HG03457 (cell line): ENCODE results near the gene ZNF668.
"Not testable (repeated sequence)": the region's sequence is repeated elsewhere in the genome, so short reads cannot be mapped to it uniquely, and the experiment has no call there.

Source experiments
- ATAC-seq: cut with Tn5 transposase; IDR thresholded peaks from one replicate; pipeline ENCODE4 v1.9.1; 2021; ENCODE audit warnings: moderate number of reproducible peaks; ENCODE audit not compliant: unreplicated experiment

ZNF668 gene

GRCh38 chr16:31100876-31101641 is 27.0 kb upstream of the ZNF668 start:
- not testable (repeated sequence) for ATAC-seq

DNA sequence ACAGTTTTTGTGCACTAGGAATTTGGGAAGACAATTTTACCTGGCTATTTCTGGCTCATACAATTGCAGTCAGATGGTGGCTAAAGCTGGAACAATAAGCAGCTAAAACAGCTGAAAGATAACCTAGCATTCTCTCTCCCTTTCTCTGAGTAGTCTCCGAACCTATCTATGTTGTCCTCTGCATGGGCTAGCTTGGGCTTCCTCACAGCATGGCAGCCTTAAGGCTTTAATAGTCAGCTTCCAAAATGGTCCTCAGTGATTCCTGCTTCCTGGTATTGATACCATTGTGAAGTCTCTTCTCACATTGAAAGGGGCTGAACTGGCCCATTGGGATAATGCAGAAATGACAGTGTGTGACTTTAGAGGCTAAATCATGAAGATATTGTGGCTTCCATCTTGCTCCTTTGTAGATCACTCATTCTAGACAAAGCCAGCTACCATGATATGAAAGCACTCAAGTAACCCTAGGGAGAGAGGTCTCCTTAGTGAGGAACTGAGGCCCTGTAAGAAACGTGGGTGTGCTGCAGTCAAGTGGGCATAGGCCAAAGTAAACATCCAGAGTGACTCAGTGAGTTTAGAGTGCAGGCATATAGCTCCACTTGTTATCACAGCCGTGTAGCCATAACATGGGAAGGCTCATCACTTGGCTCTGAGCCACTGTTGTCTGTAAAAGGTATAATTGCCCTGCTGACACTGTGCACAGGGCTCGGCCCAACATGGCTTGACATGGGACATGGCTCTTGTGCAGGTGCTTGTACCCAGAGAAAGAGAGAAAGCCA is 26.0 kb upstream of the ZNF668 start:
- ATAC-seq = no peak

DNA sequence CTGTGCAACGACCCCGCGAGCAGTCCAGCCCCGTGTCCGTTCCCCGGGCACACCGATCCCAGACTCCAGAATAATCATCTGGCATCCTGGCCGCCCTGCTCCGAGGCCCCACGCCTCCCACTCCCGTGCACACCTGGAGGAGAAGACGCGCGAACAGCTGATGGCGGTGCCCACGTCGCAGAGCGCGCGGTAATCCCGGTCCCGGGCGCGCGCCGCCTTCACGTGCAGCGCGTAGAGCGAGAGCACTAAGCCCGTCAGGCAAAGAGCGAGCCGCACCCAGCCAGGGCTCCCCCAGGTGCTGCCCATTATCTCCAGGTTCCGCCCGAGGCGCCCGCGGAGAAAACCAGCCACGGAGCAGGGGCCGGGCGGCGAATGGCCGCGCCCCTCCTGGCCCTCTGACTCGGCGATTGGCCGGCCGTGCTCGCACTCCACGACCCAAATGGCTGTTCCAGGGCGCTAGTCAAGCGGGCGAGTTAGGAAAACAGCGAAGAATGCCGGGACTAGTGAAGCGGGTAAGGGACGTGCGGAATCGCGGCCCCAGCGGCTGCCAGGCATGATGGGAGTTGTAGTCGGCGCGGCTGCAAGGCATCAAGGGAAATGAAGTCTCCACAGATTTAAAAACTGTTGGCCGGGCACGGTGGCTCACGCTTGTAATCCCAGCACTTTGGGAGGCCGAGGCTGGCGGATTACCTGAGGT is 20.5 kb upstream of the ZNF668 start, which contains the start of gene VKORC1:
VKORC1 (minus strand) TSS at position 374 of the 697 bp plus-strand sequence; CDS start at position 306, 68 bp downstream.
- ATAC-seq = peak; percentile 73

GRCh38 chr16:31094088-31094423 is 20.0 kb upstream of the ZNF668 start:
- no peak for ATAC-seq

DNA sequence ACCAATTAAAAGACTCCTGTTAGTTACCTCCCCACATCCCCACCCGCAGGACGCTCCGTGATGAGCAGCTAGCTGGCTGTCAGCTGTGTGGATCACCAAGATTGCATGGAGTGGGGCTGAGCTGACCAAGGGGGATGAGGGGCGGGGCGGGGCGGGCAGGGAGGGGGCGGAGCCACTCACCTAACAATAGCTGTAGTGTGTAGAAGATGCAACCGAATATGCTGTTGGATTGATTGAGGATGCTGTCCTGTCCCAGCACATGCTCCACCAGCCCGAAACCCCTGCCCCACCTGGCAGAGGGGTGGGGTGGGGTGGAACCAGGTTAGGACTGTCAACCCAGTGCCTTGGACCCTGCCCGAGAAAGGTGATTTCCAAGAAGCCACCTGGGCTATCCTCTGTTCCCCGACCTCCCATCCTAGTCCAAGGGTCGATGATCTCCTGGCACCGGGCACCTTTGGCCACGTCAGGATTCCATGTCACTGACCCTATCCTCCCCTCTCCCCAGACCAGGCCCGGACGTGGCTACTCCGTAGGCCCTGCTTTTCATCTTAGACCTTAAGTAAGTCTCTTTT is 19.2 kb upstream of the ZNF668 start:
- no peak for ATAC-seq

DNA sequence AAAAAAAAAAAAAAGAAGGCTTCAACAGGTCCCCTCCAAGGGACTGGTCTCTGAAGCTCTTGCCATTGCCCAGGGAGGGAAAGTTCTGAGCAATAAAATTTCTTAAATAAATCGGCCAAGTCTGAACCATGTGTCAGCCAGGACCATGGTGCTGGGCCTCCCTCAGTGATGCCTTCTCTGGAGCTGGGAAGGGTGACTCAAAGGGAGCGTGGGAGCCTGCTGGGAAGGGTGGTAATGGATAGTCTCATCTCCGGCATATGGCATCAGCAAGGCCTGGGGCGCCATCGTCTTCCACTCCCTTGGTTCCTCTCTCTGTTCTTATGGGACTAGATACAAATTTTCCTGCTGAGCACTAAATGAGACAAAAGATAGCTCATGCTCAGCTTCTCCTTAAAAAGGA is 18.3 kb upstream of the ZNF668 start:
- no peak for ATAC-seq

GRCh38 chr16:31090540-31090939 is 16.5 kb upstream of the ZNF668 start:
- no peak for ATAC-seq

- no peak for ATAC-seq
Observed at GRCh38 chr16:31089199-31089598, 15.2 kb upstream of the ZNF668 start.

GRCh38 chr16:31088459-31089183 is 14.6 kb upstream of the ZNF668 start, which contains the start of gene PRSS53:
PRSS53 (minus strand) TSS chr16:31088943; CDS start chr16:31088809, 134 bp downstream.
- ATAC-seq = no peak

GRCh38 chr16:31087971-31088370 is 13.9 kb upstream of the ZNF668 start:
- ATAC-seq = no peak

- ATAC-seq = no peak
Observed at GRCh38 chr16:31087481-31087880, 13.4 kb upstream of the ZNF668 start.

- ATAC-seq = no peak
Observed at GRCh38 chr16:31086629-31086906, 12.5 kb upstream of the ZNF668 start.

- ATAC-seq = no peak
Observed at GRCh38 chr16:31085873-31086628, 12.0 kb upstream of the ZNF668 start.

DNA sequence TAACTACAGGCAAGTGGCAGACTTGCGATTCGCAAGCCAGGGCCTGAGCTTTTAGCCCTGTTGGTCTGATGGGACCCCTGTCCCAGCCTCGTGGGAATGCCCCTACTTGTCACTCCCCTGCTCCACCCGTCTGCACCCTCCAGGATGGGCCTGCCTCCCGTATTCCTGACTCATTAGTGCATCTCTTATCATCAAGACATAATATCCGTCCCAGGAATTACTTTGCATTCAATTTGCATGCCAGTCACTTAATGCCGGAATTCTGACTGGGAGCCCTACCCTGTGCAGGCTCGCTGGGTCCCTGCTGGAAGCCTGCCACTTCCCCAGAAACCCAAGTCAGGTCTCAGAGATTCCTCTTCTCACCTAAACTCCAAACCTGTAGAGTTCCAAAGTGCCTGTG is 11.4 kb upstream of the ZNF668 start:
- ATAC-seq = no peak

DNA sequence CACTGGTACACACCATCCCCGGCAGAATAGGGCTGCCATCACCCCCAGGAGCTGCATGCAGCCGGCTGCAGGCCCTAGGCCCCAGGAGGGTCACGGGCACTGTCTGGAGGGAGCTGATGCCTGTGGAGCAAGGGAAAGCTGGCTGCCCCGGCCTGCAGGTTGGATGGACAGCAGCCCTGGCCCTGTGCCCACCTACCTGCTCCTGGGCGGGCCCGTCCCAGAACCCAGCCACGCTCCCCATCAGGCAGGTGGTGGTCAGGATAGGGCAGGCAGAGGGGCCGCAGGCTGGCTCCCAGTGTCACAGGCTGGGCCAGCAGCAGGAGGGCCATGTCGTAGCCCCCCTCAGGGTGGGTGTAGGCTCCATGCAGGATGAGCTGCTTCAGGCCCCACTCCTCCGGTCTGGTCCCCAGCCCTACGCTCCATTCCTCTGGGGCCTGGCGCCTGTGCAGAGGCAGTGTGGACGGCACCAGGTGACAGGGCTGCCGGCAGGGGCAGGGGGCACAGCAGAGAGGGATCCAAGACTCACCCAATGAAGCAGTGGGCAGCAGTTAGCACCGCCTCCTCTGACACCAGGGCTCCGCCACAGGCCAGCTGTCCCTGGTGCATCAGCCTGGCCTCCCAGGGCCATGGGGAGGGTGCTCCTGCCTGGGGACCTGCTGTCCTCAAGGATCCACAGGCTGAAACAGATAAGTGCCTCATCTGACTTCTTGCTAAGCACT is 10.7 kb upstream of the ZNF668 start:
- ATAC-seq = no peak

GRCh38 chr16:31083981-31084380 is 9.9 kb upstream of the ZNF668 start:
- no peak for ATAC-seq

DNA sequence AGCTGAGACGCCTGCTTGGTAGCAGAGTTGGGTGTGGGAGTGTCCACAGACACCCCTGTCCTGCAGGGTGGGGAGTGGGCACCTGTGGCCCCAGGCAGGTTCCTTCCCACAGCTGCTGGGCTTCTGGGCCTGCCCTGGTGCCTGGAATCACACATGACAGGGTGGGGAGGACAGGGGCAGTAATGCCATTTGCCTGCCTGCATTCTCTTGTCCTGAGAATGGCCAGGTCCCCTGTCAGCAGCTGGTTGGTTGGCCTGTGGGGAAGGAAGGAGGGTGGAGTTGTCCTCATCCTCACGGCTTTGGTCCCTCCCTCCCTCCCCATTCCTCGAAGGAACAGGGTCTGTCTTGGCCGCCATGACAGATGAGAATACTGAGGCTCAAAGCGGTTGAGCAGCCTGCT is 9.5 kb upstream of the ZNF668 start:
- ATAC-seq = no peak

- ATAC-seq = no peak
Observed at GRCh38 chr16:31083081-31083480, 9.0 kb upstream of the ZNF668 start.

DNA sequence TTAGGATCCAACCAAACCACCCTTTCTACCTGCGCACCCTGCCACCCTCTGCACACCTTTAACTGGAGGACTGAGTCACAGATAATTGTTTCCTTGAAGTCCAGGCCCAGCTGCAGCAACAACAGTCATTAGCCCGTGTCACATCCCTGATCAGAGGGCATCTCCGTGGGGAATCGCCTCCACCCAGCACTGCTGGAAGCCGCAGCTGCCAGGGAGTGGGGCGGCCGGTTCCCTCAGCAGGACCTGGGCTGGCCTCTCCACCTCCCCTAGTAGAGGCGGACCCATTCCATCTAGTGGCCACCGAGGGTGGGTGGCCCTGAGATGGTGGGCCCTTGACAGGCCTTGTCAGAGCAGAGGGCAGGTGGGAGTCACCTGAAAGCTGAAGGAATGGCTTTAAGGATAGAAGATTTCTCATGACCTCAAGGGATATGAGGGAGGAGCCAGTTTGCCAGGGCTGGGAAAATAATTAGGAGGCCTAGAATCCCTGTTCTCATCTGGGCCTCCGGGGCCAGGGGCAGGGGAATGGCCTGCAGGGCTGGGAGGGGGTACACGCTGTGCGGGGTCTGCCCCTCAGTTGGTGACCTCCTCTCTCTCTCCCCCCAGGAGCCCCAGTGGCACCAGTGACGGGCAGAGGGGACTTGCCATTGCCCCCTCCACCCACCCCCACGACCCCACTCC is 8.5 kb upstream of the ZNF668 start:
- ATAC-seq = no peak
